CD1c-positive myeloid dendritic cell (primary cell): ENCODE measurements around the gene TMEM141.
A peak's percentile ranks its signal among the peaks of the same experiment; 100 is the strongest.
"Not testable (repeated sequence)": the region's sequence is repeated elsewhere in the genome, so short reads cannot be mapped to it uniquely, and the experiment has no call there.

Experiments used
- DNase-seq: peaks from one replicate; pipeline ENCODE4 v3.0.0-alpha.2; 2016; ENCODE audit errors: extremely low spot score

Gene TMEM141

DNA sequence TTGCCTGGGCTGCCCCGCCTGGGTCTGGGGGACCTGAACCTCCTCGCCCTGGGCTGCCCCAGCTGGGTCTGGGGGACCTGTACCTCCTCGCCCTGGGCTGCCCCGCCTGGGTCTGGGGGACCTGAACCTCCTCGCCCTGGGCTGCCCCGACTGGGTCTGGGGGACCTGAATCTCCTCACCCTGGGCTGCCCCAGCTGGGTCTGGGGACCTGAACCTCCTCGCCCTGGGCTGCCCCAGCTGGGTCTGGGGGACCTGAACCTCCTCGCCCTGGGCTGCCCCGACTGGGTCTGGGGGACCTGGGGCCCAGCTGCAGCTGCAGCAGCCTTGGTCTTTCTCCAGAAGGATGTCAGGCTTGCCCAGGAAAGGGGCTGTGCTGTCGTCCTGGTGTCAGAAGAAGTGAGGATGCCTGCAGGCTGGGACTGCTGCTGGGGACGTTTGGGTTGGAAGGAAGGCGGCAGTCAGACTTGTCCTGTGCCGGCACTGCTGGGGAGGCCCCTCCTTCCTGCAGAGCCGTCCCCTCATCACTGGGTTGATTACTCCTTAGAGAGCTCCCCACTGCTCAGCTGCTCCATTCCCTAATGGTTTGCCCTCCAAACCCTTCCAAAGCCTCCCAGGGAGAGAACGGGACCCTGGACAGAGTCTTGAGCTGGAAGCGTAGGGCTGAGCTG, 42.4 kb downstream of the TMEM141 start:
- DNase-seq: not testable (repeated sequence)

DNA sequence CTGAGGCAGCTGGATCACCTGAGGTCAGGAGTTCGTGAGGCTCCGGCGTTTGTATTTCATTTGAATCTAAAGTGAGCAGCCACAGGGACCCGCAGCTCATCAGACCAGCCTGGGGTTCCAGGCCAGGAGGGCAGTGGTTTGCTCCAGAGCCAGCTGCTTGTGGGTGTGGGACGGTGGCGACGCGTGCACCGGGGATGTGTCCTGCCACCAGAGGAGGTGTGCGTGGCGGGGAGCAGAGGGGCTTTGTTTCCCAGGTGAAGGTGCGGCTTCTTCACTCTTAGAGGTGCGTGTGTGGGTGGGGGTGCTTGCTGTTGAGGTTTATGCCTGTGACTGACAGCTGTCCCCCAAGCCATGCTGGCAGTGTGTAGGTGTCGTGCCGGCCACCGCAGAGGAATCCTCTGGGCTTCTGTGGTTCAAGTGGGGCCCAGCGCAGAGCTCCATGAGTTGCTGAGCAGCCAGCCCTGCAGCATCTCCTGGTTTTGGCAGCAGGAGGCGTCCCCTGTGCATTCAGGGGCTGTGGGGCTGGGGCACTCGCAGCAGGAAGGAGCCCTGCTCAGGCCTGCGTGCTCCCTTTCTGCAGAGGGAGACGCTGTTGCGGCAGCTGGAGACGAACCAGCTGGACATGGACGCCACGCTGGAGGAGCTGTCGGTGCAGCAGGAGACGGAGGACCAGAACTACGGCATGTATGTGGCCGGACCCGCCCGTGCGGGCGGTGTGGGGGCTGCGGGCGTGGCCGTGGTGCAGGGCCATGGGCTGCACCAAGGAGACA, 44.2 kb downstream of the TMEM141 start:
- DNase-seq: no peak

DNA sequence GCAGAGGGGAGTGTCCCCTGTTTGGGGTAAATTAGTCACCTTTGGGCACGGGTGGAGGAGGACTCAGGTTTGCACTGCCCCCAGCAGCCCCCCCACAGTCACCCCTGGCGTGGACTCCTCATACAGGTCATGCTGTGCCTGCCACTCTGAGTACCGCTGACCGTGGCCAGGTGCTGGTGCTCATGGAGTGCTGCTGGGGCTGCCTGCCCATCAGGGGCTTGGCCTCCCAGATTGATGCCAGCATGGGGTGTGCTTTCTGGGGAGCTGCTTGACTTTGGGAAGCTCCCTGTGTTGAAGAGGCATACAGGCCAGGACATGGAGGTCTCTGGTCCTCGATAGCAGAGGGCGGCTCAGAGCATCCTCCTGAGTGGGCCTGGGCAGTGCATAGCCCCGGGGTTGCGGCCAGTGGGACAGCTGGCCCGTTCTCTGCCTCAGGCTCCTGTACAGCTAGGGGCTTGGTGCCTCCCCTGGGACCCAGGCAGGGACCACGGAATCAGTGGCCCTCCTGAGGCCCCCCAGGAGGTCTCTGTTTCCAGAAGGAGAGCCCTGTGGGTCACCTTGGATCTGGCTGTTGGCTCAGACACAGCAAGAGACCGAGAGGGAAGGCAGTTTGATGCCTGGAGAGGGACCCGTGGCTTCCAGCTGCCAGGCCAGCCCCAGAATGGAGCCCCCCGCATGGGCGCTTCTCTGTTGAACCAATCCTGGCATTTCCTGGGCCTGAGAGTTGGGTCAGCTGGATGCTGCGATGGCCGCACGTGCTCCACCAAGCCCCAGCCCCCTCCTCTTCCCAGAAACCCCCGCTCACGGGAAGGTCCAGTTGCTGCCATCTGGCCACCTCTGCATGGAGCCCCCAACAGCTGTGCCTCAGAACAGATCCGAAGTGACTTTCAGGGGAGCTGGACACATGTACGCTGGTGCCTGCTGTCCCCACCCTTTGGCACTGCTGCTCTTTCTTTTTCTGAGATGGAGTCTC, 45.1 kb downstream of the TMEM141 start:
- no peak for DNase-seq

DNA sequence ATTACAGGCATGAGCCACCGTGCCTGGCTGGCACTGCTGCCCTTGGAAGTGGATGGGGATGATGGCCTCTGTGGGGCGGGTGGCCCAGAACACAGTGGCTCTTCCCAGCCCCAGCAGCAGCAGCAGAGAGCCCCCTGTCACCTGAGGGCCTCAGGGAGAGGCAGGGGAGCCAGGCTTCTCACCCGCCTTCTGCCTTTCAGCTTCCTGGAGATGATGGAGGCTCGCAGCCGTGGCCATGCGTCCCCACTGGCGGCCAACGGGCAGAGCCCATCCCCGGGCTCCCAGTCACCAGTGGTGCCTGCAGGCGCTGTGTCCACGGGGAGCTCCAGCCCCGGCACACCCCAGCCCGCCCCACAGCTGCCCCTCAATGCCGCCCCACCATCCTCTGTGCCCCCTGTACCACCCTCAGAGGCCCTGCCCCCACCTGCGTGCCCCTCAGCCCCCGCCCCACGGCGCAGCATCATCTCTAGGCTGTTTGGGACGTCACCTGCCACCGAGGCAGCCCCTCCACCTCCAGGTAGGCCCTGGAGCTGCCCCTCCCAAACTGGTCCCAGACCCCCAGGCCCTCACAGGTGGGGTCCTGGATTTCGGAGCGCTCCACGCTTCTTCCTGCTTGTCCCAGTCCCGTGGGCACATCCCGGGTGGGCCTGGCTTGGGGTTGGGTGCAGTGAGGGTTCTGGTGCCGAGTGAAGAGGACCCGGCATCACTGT, 46.2 kb downstream of the TMEM141 start:
- DNase-seq: no peak

DNA sequence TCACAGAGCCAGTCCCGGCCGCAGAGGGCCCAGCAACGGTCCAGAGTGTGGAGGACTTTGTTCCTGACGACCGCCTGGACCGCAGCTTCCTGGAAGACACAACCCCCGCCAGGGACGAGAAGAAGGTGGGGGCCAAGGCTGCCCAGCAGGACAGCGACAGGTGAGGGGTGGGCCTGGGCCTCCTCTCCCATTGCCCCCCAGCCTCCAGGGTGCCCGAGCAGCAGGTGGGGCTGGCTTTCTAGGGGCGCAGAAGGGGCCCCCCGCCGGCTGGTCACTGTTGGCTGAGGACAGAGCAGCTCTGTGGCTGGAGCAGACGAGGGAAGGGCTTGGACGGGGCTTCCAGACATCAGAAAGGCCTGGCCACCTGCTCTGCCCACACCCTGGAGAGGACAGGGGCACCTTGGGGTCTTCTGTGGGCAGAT, 46.7 kb downstream of the TMEM141 start:
- not testable (repeated sequence) for DNase-seq

DNA sequence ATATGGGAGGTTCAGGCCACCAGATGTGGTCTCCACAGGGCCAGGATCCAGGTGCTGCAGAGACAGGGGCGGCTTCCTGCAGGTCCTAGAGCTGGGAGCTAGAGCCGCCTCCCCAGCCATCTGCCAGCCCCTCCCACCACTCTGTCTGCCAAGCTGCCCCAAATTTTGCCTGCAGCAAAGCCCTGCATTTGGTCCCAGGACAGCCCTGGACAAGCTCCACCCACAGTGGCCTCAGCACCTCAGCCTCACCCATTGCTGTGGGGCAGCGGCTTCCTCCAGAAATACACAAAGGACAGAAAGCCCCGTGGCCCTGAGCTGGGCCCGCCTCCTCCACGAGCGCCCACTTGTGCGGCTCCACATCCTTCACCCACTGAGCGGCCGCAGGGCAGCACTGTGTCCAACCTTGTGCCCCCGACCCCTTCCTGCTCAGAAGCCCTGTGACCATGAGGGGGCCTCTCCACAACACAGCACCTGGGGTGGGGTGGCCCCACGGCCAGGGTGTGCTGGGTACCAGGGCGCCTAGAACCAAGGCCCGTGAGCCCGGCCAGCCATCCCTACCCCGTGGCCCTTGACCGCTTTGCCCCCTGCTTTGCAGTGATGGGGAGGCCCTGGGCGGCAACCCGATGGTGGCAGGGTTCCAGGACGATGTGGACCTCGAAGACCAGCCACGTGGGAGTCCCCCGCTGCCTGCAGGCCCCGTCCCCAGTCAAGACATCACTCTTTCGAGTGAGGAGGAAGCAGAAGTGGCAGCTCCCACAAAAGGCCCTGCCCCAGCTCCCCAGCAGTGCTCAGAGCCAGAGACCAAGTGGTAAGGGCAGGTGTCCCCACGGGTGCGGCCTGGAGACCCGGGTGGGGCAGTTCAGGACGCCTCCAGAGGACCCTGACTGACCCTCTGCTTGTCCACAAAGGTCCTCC, 47.4 kb downstream of the TMEM141 start:
- DNase-seq: no peak

DNA sequence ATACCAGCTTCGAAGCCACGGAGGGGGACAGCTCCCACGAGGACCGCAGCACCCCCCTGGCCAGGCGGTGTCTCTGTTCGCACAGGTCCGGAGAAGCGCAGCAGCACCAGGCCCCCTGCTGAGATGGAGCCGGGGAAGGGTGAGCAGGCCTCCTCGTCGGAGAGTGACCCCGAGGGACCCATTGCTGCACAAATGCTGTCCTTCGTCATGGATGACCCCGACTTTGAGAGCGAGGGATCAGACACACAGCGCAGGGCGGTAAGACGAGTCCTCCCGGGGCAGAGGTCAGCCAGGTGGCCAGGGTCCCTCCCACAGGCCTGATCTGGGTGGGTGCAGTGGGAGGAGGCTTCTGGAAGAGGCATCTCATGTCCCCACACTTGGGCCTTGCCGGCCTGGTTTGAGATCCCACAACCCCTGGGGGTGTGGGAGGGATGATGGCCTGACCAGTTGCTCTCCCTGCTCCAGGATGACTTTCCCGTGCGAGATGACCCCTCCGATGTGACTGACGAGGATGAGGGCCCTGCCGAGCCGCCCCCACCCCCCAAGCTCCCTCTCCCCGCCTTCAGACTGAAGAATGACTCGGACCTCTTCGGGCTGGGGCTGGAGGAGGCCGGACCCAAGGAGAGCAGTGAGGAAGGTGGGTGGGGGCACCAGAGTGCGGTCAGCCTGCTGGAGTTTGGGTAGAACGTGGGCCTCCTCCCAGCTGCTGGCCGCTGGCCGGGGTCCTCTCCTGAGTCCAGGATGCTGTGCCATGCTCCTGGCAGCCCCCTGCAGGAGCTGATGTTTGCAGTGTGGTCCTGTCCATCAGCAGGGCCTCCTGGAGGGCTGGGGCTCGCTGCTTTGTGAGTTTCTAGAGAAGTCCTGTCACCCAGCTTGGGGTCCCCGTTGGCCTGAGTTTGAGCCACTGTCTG, 48.3 kb downstream of the TMEM141 start:
- no peak for DNase-seq

DNA sequence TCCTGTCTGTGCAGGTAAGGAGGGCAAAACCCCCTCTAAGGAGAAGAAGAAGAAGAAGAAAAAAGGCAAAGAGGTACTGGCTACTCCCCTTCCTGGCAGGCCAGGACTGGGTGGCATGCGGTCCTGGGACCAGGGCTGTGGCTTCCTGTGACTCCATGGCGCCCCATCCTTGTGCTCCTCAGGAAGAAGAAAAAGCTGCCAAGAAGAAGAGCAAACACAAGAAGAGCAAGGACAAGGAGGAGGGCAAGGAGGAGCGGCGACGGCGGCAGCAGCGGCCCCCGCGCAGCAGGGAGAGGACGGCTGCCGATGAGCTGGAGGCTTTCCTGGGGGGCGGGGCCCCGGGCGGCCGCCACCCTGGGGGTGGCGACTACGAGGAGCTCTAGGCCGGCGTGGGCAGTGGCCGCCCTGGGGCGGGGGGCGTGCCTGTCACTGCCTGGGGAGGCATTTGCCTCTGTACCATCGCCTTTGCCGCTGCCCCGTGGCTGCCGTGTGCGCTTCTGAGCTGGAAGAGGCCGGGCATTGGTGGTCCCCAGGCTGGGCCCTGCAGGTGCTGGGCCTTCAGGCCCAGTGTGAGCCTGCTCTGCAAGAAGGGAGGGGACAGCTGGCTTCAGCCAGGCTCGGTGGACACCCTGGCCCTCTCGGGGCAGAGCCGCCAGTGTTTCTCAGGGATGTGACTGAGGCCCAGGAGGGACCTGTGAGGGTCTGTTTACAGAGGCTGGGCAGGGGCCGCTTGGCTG, 49.2 kb downstream of the TMEM141 start:
- no peak for DNase-seq

DNA sequence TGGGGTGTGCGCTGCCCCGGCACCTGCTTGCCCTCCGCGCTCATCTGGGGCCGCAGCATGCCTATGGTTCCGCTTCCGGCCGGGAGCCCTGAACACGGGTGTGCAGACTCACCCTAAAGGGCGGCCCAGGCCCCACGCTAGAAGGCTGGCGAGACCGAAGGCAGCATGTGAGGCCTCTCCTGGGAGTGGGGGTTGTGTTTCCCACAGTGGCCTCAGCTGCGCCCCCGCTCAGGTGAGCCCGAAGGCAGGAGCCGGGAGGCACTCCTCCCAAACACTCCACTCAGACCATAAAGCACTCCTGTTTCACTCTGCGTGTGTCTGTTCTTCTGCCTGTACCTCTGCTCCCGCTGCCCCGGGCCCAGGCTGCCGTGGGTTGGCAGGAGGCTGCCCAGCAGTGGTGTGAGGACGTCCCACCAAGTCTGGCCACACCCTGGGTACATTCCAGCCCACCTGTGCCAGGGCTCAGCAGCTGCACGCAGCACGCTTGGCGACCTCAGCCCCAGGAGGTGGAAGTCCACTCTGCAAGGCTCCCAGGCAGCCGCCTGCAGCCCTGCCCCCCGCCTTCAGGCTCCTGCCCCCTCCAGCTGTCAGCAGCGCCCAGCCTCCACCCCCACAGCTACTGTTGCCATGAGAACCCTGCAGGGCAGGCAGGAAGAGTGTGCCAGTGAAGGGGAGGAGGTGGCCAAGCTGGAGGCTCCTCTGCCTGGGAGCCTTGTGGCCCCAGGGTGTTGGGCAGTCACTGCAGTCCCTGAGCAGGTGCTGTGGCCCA, 49.9 kb downstream of the TMEM141 start:
- peak; percentile 8 for DNase-seq

DNA sequence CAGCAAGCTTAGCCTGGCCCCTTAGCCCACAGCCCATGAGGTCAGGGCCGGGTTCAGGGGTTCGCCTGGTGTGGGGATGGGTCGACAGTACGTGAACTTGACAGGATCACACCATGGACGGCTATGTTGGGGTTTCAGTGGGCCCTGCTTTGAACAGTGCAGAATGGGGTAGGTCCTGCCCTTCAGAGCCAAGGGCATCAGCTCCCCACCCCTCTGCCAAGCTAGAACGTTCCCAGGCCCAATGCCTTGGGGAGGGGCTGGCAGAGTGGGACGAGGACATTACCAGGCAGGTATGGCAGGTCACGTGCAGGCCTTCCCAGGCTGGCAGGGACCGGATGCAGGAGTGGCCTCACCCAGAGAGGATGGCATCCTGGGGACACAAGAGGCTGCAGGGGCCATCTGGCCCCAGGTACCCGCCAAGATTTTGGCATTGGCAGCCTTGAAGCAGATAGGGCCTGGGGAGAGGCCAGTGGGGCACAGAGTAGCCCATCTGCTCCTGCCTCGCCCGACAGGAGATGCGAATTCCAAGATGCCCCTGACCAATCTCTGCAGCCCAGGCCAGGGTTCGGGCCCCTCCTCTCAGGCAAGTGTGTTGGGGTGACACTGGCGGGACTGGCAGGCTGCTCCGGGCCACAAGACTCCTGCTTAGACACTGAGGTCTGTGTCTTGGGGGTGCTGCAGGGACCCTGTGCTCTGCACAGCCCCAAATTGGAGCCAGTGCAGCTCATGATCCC, 50.7 kb downstream of the TMEM141 start:
- DNase-seq: not testable (repeated sequence)

DNA sequence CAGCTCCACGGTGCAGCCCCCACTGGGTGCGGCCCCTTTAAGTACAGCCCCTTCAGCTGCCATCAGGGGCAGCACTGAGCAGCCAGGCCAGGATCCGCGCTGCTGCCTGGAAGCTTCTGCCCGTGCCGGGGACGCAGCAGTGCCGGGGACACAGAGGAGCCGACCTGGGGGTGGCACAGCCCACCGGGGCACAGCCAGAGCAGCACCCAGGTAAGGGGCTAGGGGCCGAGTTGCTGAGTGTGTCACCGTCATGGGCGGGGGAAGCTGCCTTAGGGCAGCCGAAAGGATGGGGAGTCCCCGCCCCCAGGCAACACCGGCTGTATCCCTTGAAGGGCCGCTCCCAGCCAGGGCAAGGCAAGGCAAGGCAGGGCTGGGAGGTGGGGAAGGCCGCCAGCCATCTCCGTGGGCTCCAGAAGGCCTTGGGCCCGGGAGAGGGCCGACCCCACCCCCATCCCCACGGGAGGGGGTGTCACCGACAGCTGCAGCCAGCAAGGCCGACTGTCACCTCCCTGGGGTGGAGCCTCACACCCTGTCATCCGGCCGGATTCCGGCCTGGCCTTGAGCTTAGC, 51.3 kb downstream of the TMEM141 start, which contains the start of gene AJM1:
AJM1 (plus strand) TSS at position 99 of the 569 bp plus-strand sequence. CDS start 1,937 bp downstream, outside the sequence.
- peak; percentile 82 for DNase-seq
